HL-60 (cell line): Measurements from ENCODE around the gene TRIM54.

Experiments
- DNase-seq, 2 experiments: peaks; one replicate each; pipeline ENCODE4 v3.0.0-alpha.2; 2010 to 2020; ENCODE audit warnings: low read depth in 1 of 2, low spot score in 1 of 2
- H3K27ac ChIP-seq: fragments of 250-450 bp; sonication (Bioruptor Pico); replicated peaks from 2 replicates; pipeline ENCODE4 v1.5.1; 2020; ENCODE audit warnings: mild to moderate bottlenecking, moderate library complexity
- H3K27me3 ChIP-seq: fragments of 250-450 bp; sonication (Bioruptor Pico); 2 replicates; pipeline ENCODE4 v1.5.1; 2021; ENCODE audit warnings: mild to moderate bottlenecking, moderate library complexity; ENCODE audit not compliant: insufficient read depth, poor library complexity, severe bottlenecking
- H3K4me3 ChIP-seq: replicated peaks from 2 replicates; pipeline ENCODE4 v1.5.1; 2011; ENCODE audit warnings: mild to moderate bottlenecking, control low read depth, low read length; ENCODE audit not compliant: insufficient read depth
- CTCF ChIP-seq: IDR thresholded peaks from one replicate; pipeline ENCODE4 v1.5.1; 2011; ENCODE audit warnings: low read length, control low read depth, inconsistent platforms; ENCODE audit not compliant: insufficient read depth
- GABPA ChIP-seq: IDR thresholded peaks from 2 replicates; pipeline ENCODE4 v1.6.1; 2012; ENCODE audit warnings: low read depth
- POLR2AphosphoS5 ChIP-seq: IDR thresholded peaks from 2 replicates; pipeline ENCODE4 v1.6.1; 2012; ENCODE audit warnings: low read depth
- SPI1 ChIP-seq: IDR thresholded peaks from 2 replicates; pipeline ENCODE4 v1.6.1; 2012; ENCODE audit warnings: low read depth, mild to moderate bottlenecking, borderline replicate concordance
- TF ChIP-seq, protein P1 (sequence below): IDR thresholded peaks from 2 replicates; pipeline ENCODE4 v1.6.1; 2012; ENCODE audit warnings: low read depth; ENCODE audit not compliant: insufficient replicate concordance

Gene TRIM54

DNA sequence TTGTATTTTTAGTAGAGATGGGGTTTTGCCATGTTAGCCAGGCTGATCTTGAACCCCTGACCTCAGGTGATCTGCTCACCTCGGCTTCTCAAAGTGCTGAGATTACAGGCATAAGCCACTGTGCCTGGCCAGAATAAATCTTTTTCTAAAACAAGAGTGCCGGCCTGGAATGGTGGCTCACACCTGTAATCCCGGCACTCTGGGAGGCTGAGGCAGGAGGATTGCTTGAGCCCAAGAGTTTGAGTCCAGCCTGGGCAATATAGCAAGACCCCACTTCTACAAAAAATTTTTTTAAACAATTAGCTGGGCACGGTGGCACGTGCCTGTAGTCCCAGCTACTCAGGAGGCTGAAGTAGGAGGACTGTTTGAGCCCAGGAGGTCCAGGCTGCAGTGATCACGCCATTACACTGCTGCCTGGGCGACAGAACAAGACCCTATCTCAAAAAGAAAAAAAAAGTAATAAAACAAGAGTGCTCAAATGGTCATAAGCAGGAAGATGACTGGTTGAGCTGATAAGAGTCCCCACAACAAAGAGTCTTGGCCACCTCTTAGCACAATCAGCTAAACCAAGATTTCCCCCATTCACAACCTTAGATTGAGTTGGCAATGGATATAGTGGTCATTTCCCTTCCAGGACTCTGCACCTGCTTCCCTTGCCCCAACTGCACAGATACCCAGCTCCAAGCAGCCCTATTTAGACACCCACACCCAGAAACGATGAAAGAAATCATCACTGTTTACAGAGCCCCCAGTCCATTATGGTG lies 31.8 kb downstream of the TRIM54 start:
- TF ChIP-seq, protein P1, sequence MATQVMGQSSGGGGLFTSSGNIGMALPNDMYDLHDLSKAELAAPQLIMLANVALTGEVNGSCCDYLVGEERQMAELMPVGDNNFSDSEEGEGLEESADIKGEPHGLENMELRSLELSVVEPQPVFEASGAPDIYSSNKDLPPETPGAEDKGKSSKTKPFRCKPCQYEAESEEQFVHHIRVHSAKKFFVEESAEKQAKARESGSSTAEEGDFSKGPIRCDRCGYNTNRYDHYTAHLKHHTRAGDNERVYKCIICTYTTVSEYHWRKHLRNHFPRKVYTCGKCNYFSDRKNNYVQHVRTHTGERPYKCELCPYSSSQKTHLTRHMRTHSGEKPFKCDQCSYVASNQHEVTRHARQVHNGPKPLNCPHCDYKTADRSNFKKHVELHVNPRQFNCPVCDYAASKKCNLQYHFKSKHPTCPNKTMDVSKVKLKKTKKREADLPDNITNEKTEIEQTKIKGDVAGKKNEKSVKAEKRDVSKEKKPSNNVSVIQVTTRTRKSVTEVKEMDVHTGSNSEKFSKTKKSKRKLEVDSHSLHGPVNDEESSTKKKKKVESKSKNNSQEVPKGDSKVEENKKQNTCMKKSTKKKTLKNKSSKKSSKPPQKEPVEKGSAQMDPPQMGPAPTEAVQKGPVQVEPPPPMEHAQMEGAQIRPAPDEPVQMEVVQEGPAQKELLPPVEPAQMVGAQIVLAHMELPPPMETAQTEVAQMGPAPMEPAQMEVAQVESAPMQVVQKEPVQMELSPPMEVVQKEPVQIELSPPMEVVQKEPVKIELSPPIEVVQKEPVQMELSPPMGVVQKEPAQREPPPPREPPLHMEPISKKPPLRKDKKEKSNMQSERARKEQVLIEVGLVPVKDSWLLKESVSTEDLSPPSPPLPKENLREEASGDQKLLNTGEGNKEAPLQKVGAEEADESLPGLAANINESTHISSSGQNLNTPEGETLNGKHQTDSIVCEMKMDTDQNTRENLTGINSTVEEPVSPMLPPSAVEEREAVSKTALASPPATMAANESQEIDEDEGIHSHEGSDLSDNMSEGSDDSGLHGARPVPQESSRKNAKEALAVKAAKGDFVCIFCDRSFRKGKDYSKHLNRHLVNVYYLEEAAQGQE, result no peak
- TF ChIP-seq SPI1, result no peak
- TF ChIP-seq CTCF, result no peak
- no peak for TF ChIP-seq POLR2AphosphoS5
- no peak for TF ChIP-seq GABPA
- Histone ChIP-seq H3K4me3 (no peak overlapping the region), H3K27ac (no peak overlapping the region), H3K27me3 (no peaks in the 10 kb centered on the region)
- DNase-seq, result no peak

GRCh38 chr2:27314709-27315108 lies 32.5 kb downstream of the TRIM54 start:
- no peak for TF ChIP-seq CTCF
- no peak overlapping the region for H3K4me3 ChIP-seq

GRCh38 chr2:27315122-27315521 lies 32.9 kb downstream of the TRIM54 start:
- no peak for DNase-seq
- H3K27me3 ChIP-seq, result no peaks in the 10 kb centered on the region
- TF ChIP-seq GABPA (no peak), POLR2AphosphoS5 (no peak), CTCF (no peak), SPI1 (no peak)
- TF ChIP-seq, protein P1, result no peak
- H3K27ac ChIP-seq, result no peak overlapping the region
- no peak overlapping the region for H3K4me3 ChIP-seq

More at GRCh38 chr2:27314709-27315108, 32.5 kb downstream of the TRIM54 start:
- no peak overlapping the region for H3K27ac ChIP-seq
- no peaks in the 10 kb centered on the region for H3K27me3 ChIP-seq
- DNase-seq, result no peak
